NB4 (cell line): ENCODE results near the gene PHACTR3.

ENCODE experiments used
- DNase-seq: peaks from one replicate; pipeline ENCODE4 v3.0.0; 2010; ENCODE audit warnings: low read depth
- H3K4me3 ChIP-seq: one replicate; pipeline ENCODE4 v1.5.1; 2011; ENCODE audit warnings: mild to moderate bottlenecking, low read depth, low read length, moderate library complexity
- MYC ChIP-seq: IDR thresholded peaks from 2 replicates; pipeline ENCODE4 v1.6.1; 2011; ENCODE audit warnings: low read depth, low read length
- POLR2A ChIP-seq: IDR thresholded peaks from 2 replicates; pipeline ENCODE4 v1.6.1; 2011; ENCODE audit warnings: mild to moderate bottlenecking; ENCODE audit not compliant: insufficient read length; ENCODE audit errors: extremely low read depth
- TF ChIP-seq, protein P1 (sequence below): IDR thresholded peaks from 2 replicates; pipeline ENCODE4 v1.6.1; 2011; ENCODE audit warnings: low read depth, low read length
- TF ChIP-seq, protein P2 (sequence below): IDR thresholded peaks from one replicate; pipeline ENCODE4 v1.5.1; 2012; ENCODE audit warnings: low read depth, low read length

PHACTR3 gene

DNA sequence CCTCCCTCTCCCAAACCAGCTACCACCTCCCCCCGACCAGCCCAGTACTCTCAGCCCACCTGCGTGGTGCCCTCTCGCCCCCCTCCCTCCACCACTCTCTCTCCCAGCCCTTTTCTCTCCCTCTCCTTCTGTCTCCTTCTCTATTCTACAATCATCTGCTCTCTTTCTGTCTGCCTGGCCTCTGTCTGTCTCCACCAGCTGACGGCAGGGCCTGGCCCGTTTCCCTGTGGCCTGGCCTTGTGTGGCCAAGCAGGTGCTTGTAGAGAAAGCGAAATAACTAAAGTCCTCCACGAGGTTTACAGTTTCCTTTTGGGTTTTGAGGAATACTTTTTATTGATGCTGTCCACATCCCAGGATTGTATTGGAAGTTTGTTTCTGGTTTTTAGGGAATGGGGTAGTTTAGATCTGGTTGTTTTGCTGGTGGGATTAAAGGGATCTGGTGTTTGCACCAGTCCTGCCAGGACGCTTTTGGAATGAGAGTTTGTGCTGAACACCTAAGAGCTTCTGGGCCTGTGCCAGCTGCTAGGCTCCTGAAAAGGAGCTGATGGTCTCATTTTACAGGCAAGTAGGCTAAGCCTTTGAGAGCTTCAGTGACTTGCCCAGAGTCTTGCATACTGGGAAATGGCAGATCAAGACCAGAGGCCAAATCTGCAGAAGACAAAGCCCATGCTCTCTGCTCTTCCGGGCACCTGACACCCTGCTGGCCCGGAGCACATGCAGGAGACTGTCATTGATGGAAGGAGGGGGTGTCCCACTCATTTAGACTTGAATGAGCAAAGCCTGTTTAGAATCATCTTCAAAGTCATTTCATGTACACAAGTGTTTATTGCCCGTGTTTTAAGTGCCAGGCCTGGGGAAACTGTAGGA lies 167.4 kb downstream of the PHACTR3 start:
- H3K4me3 ChIP-seq, result no peak overlapping the region
- no peak for DNase-seq
- TF ChIP-seq, protein P1, sequence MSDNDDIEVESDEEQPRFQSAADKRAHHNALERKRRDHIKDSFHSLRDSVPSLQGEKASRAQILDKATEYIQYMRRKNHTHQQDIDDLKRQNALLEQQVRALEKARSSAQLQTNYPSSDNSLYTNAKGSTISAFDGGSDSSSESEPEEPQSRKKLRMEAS, result no peak
- TF ChIP-seq MYC, result no peak
- TF ChIP-seq POLR2A, result no peak
- TF ChIP-seq, protein P2, sequence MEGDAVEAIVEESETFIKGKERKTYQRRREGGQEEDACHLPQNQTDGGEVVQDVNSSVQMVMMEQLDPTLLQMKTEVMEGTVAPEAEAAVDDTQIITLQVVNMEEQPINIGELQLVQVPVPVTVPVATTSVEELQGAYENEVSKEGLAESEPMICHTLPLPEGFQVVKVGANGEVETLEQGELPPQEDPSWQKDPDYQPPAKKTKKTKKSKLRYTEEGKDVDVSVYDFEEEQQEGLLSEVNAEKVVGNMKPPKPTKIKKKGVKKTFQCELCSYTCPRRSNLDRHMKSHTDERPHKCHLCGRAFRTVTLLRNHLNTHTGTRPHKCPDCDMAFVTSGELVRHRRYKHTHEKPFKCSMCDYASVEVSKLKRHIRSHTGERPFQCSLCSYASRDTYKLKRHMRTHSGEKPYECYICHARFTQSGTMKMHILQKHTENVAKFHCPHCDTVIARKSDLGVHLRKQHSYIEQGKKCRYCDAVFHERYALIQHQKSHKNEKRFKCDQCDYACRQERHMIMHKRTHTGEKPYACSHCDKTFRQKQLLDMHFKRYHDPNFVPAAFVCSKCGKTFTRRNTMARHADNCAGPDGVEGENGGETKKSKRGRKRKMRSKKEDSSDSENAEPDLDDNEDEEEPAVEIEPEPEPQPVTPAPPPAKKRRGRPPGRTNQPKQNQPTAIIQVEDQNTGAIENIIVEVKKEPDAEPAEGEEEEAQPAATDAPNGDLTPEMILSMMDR, result no peak

DNA sequence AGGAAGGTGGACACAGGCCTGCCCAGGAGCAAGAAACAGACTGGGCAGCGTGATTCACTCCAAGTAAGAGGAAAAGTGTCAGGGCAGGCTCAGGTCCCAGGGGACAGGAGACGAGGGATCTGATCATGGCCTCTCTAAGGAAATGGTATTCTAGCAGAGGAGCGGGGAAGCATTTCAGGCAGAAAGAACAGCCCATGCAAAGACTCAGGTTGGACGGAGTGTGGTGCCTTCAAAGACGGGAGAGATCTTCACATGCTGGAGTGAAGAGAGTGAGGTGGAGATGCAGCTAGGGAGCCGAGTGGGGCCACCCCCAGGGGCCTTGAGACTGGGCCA lies 168.0 kb downstream of the PHACTR3 start:
- DNase-seq, result no peak
- H3K4me3 ChIP-seq, result no peak overlapping the region
- TF ChIP-seq, protein P1, result no peak

DNA sequence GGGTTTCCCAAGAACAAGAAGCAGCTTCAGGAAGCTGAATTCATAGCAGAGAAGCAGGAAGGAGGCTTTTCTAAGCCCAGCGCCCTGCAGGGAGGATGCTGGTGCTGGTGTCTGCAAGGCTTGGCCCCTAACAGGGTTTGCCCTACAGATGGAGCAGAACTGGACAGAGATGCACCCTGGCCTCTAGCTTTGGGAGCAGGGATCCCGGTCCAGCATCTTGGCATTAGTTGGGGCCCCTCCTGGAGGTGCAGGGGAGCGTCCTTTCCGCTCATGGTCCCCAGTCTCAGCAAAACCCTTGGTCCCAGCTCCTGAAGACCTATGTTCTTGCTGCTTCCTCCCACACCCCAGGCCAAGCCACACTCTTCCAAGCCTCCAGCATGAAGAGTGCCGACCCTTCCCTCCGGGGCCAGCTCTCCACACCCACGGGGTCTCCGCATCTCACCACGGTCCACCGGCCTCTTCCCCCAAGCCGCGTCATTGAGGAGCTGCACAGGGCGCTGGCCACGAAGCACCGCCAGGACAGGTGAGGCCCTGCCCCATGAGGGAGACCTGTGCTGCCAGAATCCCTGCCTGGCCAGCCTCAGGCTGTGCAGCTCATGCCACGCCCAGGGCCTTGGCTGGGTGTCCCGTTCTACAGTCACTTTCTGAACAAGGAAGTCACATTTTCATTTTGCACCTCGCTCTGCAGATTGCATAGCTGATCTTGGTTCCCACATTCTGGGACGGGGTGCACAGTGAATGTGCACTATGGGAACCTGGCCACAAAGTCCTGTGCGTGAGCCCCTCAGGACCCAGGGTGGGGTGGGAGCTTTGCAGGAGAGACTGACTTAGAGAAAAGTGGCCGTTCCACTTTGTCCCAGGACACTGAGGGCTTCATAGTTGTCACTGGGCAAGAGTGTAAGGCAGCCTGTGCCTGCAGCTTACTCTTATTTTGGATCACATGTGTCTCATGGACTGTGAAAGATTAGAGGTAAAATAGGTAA lies 168.9 kb downstream of the PHACTR3 start:
- H3K4me3 ChIP-seq, result no peak overlapping the region
- no peak for DNase-seq
- TF ChIP-seq MYC (no peak), POLR2A (no peak)
- TF ChIP-seq, protein P2, result no peak

DNA sequence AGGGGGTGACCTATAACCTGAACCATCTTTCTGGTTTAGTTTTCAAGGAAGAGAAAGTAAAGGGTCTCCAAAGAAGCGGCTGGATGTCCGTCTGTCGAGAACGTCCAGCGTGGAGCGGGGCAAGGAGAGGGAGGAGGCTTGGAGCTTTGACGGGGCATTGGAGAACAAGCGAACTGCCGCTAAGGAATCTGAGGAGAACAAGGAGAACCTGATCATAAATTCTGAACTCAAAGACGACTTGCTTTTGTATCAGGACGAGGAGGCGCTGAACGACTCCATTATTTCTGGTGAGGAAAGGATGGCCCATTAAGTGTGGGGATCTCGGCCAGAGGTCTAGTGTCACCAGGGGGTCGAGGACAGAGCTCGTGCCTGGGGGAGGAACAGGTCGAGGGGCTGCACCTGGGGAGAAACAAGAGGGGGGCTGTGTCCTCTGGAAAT lies 169.9 kb downstream of the PHACTR3 start:
- DNase-seq, result no peak

DNA sequence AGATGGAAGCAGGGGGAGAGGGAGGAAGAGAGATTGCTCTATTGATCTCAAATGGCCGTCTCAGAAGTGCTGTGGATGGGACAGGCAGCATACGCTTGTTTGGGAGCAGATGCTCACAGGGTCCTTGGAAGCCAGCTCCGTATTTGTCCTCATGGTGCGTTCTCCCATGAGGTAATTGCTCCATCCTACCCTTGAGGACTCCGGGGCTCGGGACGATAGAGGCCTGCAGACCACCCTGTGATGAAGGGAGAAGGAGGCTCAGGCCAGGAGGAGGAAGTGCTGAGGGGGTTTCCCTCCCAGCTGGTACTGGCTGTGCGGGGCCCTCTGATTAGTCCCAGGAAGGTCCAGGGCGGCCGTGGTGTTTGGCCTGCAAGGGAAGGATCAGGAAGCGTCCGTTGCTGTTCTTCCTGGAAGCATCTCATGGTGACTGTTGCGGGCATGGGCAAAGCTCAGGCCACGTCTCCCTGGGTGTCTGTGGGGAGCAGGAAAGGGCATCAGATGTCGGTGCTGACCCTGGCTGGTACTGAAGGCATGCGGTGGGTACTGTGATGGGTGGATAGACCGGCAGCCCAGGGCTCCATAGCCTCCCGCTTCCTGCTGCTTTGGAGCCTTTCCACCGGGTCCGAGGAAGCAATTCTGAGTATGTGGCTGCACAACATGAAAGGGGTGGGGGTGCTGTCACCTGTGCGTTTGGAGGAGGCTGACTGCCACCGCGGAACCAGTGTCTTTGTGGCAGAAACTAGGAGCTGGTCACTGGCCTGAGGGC lies 170.8 kb downstream of the PHACTR3 start:
- no peak for DNase-seq
- H3K4me3 ChIP-seq, result no peak overlapping the region
- no peak for TF ChIP-seq MYC
- no peak for TF ChIP-seq POLR2A
- TF ChIP-seq, protein P1, result no peak
- TF ChIP-seq, protein P2, result no peak

More for the DNA sequence above, 169.9 kb downstream of the PHACTR3 start:
- TF ChIP-seq POLR2A (no peak), MYC (no peak)
- TF ChIP-seq, protein P2, result no peak
- TF ChIP-seq, protein P1, result no peak
- H3K4me3 ChIP-seq, result no peak overlapping the region
